Right kidney (tissue), 1 donor: ENCODE measurements around the gene DAPK1.
"Not testable (repeated sequence)": the region's sequence is repeated elsewhere in the genome, so short reads cannot be mapped to it uniquely, and the experiment has no call there.

ENCODE experiments used
- DNase-seq: peaks from one replicate; pipeline ENCODE4 v3.0.0-alpha.2; 2016

DAPK1 gene

GRCh38 chr9:87742813-87743428 is 245.3 kb downstream of the DAPK1 start:
- DNase-seq: no peak

GRCh38 chr9:87744247-87744646 is 246.6 kb downstream of the DAPK1 start:
- DNase-seq: not testable (repeated sequence)

- no peak for DNase-seq
Observed at GRCh38 chr9:87746186-87746585, 248.5 kb downstream of the DAPK1 start.

- DNase-seq: no peak
Observed at GRCh38 chr9:87748881-87749280, 251.2 kb downstream of the DAPK1 start.

GRCh38 chr9:87749335-87750035 is 251.8 kb downstream of the DAPK1 start:
- DNase-seq: no peak

GRCh38 chr9:87750726-87751125 is 253.1 kb downstream of the DAPK1 start:
- DNase-seq: no peak

GRCh38 chr9:87751423-87751822 is 253.8 kb downstream of the DAPK1 start:
- no peak for DNase-seq

GRCh38 chr9:87751868-87752267 is 254.2 kb downstream of the DAPK1 start:
- no peak for DNase-seq

GRCh38 chr9:87753313-87753712 is 255.6 kb downstream of the DAPK1 start:
- DNase-seq: no peak
